Right lobe of liver (tissue), 4 donors: ENCODE results near the gene UQCRQ.

Experiments
- POLR2A ChIP-seq: fragments of 450-650 bp; IDR thresholded peaks from one replicate; pipeline ENCODE4 v1.6.1; 2017; ENCODE audit warnings: antibody characterized with exemption, mild to moderate bottlenecking
- TF ChIP-seq, protein P1 (sequence below), 4 donors: fragments of 200-600 bp in 3 of 4; fragments of 450-650 bp in 1 of 4; IDR thresholded peaks; one replicate each; pipeline versions ENCODE4 v1.5.1 to v1.8.0; 2016 to 2022; ENCODE audit warnings: antibody characterized with exemption in 4 of 4, mild to moderate bottlenecking in 2 of 4
- donor health status: DM: no; HTN: no; CAD: no.
- donor health status: DM: no; HTN: no; CAD: no.
- donor health status: DM: no; HTN: yes; CAD: no.

DNA sequence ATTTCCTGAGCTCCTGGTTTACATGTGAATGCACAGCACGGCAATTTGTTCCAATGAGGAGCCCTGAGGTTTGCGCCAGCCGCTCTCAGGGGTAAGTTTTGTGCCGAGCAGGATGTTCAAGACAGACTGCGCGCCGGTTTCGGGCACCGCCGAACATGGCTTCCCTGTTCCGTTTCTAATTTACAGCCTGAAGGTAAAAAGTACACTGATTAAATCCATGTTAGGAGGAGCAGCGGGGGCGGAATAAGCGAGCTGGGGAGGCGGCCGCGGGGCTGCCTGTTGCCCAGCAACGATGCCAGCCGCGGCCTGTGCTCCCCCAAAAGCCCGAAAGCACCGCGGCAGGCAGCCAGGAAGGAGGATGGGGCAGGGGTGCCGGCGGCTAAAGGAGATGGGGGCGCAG lies 47.0 kb upstream of the UQCRQ start:
- TF ChIP-seq, protein P1, sequence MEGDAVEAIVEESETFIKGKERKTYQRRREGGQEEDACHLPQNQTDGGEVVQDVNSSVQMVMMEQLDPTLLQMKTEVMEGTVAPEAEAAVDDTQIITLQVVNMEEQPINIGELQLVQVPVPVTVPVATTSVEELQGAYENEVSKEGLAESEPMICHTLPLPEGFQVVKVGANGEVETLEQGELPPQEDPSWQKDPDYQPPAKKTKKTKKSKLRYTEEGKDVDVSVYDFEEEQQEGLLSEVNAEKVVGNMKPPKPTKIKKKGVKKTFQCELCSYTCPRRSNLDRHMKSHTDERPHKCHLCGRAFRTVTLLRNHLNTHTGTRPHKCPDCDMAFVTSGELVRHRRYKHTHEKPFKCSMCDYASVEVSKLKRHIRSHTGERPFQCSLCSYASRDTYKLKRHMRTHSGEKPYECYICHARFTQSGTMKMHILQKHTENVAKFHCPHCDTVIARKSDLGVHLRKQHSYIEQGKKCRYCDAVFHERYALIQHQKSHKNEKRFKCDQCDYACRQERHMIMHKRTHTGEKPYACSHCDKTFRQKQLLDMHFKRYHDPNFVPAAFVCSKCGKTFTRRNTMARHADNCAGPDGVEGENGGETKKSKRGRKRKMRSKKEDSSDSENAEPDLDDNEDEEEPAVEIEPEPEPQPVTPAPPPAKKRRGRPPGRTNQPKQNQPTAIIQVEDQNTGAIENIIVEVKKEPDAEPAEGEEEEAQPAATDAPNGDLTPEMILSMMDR (IDR thresholded peaks at IDR 0.05), result no peak
- no peak for TF ChIP-seq POLR2A
